HG02973 (cell line): ENCODE measurements around the gene IRAK3.
"Not testable (repeated sequence)": the region's sequence is repeated elsewhere in the genome, so short reads cannot be mapped to it uniquely, and the experiment has no call there.

Experiments used
- ATAC-seq: cut with Tn5 transposase; IDR thresholded peaks from one replicate; pipeline ENCODE4 v1.9.1; 2021; ENCODE audit warnings: moderate library complexity; ENCODE audit not compliant: unreplicated experiment

Gene IRAK3

GRCh38 chr12:66211573-66211972, 22.6 kb downstream of the IRAK3 start:
- not testable (repeated sequence) for ATAC-seq

GRCh38 chr12:66213011-66213410, 24.0 kb downstream of the IRAK3 start:
- ATAC-seq: not testable (repeated sequence)

GRCh38 chr12:66217342-66217917, 28.4 kb downstream of the IRAK3 start:
- ATAC-seq: no peak

GRCh38 chr12:66228462-66228861, 39.4 kb downstream of the IRAK3 start:
- no peak for ATAC-seq

- no peak for ATAC-seq
Measured at GRCh38 chr12:66232263-66232662, 43.2 kb downstream of the IRAK3 start.

- ATAC-seq: peak; percentile 85
Measured at GRCh38 chr12:66234037-66234693, 45.2 kb downstream of the IRAK3 start.

GRCh38 chr12:66234773-66235625, 46.0 kb downstream of the IRAK3 start:
- ATAC-seq: peak; percentile 47

- ATAC-seq: no peak
Measured at GRCh38 chr12:66235626-66236281, 46.7 kb downstream of the IRAK3 start.

GRCh38 chr12:66236282-66236675, 47.3 kb downstream of the IRAK3 start:
- not testable (repeated sequence) for ATAC-seq

- ATAC-seq: no peak
Measured at GRCh38 chr12:66236969-66237368, 48.0 kb downstream of the IRAK3 start.

GRCh38 chr12:66237505-66238175, 48.6 kb downstream of the IRAK3 start:
- ATAC-seq: no peak

GRCh38 chr12:66239295-66239694, 50.3 kb downstream of the IRAK3 start:
- no peak for ATAC-seq

GRCh38 chr12:66240096-66240820, 51.2 kb downstream of the IRAK3 start:
- ATAC-seq: no peak

- no peak for ATAC-seq
Measured at GRCh38 chr12:66241061-66242043, 52.3 kb downstream of the IRAK3 start.

GRCh38 chr12:66242311-66242710, 53.3 kb downstream of the IRAK3 start:
- no peak for ATAC-seq

GRCh38 chr12:66243911-66244310, 54.9 kb downstream of the IRAK3 start:
- ATAC-seq: no peak

- no peak for ATAC-seq
Measured at GRCh38 chr12:66244446-66244845, 55.4 kb downstream of the IRAK3 start.

- no peak for ATAC-seq
Measured at GRCh38 chr12:66247741-66248140, 58.7 kb downstream of the IRAK3 start.

GRCh38 chr12:66251049-66251448, 62.0 kb downstream of the IRAK3 start:
- no peak for ATAC-seq
